Smooth muscle cell (in vitro differentiated cells): ENCODE data around the gene FBXO40. TPM values are rescaled to one million over a fixed set of nuclear protein-coding genes. Genes with fewer than 3 reads are reported as not detected.

Experiments
- DNase-seq: peaks from one replicate; lab custom pipeline; 2025; ENCODE audit not compliant: unreplicated experiment; lab: John Stamatoyannopoulos, UW
- H2AFZ ChIP-seq: fragments of 200-600 bp; sonication (generic); 2 replicates; pipeline ENCODE4 v1.6.0; 2016; ENCODE audit warnings: antibody characterized with exemption, low read depth, mild to moderate bottlenecking
- H3F3A ChIP-seq: fragments of 200-600 bp; sonication (generic); 2 replicates; pipeline ENCODE4 v1.6.0; 2017; ENCODE audit warnings: antibody characterized with exemption, low read depth
- H3K27ac ChIP-seq: fragments of 200-600 bp; sonication (generic); 2 replicates; pipeline ENCODE4 v1.5.1; 2016; ENCODE audit warnings: low read depth, mild to moderate bottlenecking
- H3K27me3 ChIP-seq: fragments of 200-600 bp; sonication (generic); 2 replicates; pipeline ENCODE4 v1.6.1; 2016; ENCODE audit warnings: low read depth, mild to moderate bottlenecking
- H3K36me3 ChIP-seq: fragments of 200-600 bp; sonication (generic); 2 replicates; pipeline ENCODE4 v1.5.1; 2016; ENCODE audit warnings: low read depth
- H3K4me1 ChIP-seq: fragments of 200-600 bp; sonication (generic); 2 replicates; pipeline ENCODE4 v1.5.1; 2016; ENCODE audit warnings: low read depth
- H3K4me2 ChIP-seq: fragments of 200-600 bp; sonication (generic); 2 replicates; pipeline ENCODE4 v1.6.0; 2016; ENCODE audit warnings: mild to moderate bottlenecking
- H3K4me3 ChIP-seq: fragments of 200-600 bp; sonication (generic); 2 replicates; pipeline ENCODE4 v1.5.1; 2016; ENCODE audit warnings: mild to moderate bottlenecking
- H3K79me2 ChIP-seq: fragments of 200-600 bp; sonication (generic); 2 replicates; pipeline ENCODE4 v1.6.0; 2016; ENCODE audit warnings: low read depth, mild to moderate bottlenecking
- H3K9ac ChIP-seq: fragments of 200-600 bp; sonication (generic); 2 replicates; pipeline ENCODE4 v1.6.0; 2016; ENCODE audit warnings: low read depth
- H3K9me3 ChIP-seq: fragments of 200-600 bp; sonication (generic); replicated peaks from 2 replicates; pipeline ENCODE4 v1.5.1; 2016; ENCODE audit warnings: low read depth
- H4K20me1 ChIP-seq: fragments of 200-600 bp; sonication (generic); 2 replicates; pipeline ENCODE4 v1.6.0; 2016; ENCODE audit warnings: low read depth
- CTCF ChIP-seq: fragments of 200-600 bp; sonication (generic); IDR thresholded peaks from 2 replicates; pipeline ENCODE4 v1.5.1; 2017; ENCODE audit warnings: borderline replicate concordance, mild to moderate bottlenecking, antibody characterized with exemption; ENCODE audit not compliant: insufficient read depth, poor library complexity, severe bottlenecking
- WGBS: methylation state at CpG from one replicate; pipeline ENCODE4 v1.1.7; 2016; ENCODE audit warnings: low lambda C conversion rate; 5-methylcytosine and 5-hydroxymethylcytosine counted together
- polyA plus RNA-seq: library from polyadenylated mRNA; unstranded; fragments of >200 nt; fragmentation: Nextera tagmentation; extraction: Ambion mirVana; gene quantifications from 2 replicates; pipeline ENCODE4 v1.2.1, GENCODE V29; 2016
- total RNA-seq: library from RNA; depleted of rRNA; stranded (reverse); fragments of >200 nt; gene quantifications from 2 replicates; pipeline ENCODE4 v1.2.3, GENCODE V29; 2014

Gene FBXO40
- total and polyA plus RNA-seq, 2 experiments from 2014 or later, result not detected

- TF ChIP-seq CTCF, result no peak
- Histone ChIP-seq H3F3A (peaks cover 20% of the 10 kb centered on the region), H3K4me1 (no peaks in the 10 kb centered on the region), H3K9me3 (no peaks in the 10 kb centered on the region), H3K4me3 (no peak within 1 kb of the TSS), H3K27me3 (no peaks in the 10 kb centered on the region), H4K20me1 (no peaks in the 10 kb centered on the region), H3K79me2 (no peaks in the 10 kb centered on the region), H2AFZ (no peak within 1 kb of the TSS), H3K4me2 (no peak within 1 kb of the TSS), H3K27ac (peak within 1 kb of the TSS; percentile 25), H3K9ac (no peak within 1 kb of the TSS), H3K36me3 (peaks cover 5% of the 10 kb centered on the region)
- WGBS, result 84% methylated on average over 9 of the region's 9 CpGs
- DNase-seq, result no peak
Measured at GRCh38 chr3:121660356-121661171, 67.4 kb downstream of the FBXO40 start, which contains the start of gene HCLS1. HCLS1 (minus strand) TSS chr3:121660903; CDS start chr3:121658347, 2,556 bp downstream.

- H3K36me3 ChIP-seq, result peaks cover 12% of the 10 kb centered on the region
- no peak overlapping the region for H3K9ac ChIP-seq
- no peaks in the 10 kb centered on the region for H3K27me3 ChIP-seq
- H3K4me2 ChIP-seq, result no peak overlapping the region
- no peak for DNase-seq
- peaks cover 20% of the 10 kb centered on the region for H3F3A ChIP-seq
- H3K79me2 ChIP-seq, result no peaks in the 10 kb centered on the region
- no peaks in the 10 kb centered on the region for H3K4me1 ChIP-seq
- no peak for TF ChIP-seq CTCF
- H3K4me3 ChIP-seq, result no peak overlapping the region
- WGBS, result 87% methylated on average over 6 of the region's 6 CpGs
- no peaks in the 10 kb centered on the region for H4K20me1 ChIP-seq
- no peak overlapping the region for H2AFZ ChIP-seq
- peak overlapping the region; percentile 25 for H3K27ac ChIP-seq
- no peaks in the 10 kb centered on the region for H3K9me3 ChIP-seq
Measured at GRCh38 chr3:121661376-121661775, 68.2 kb downstream of the FBXO40 start.

GRCh38 chr3:121662742-121663141 lies 69.6 kb downstream of the FBXO40 start:
- H4K20me1 ChIP-seq, result no peaks in the 10 kb centered on the region
- no peak overlapping the region for H3K4me2 ChIP-seq
- no peaks in the 10 kb centered on the region for H3K9me3 ChIP-seq
- H3K27ac ChIP-seq, result no peak overlapping the region
- no peak overlapping the region for H3K9ac ChIP-seq
- H3K79me2 ChIP-seq, result no peaks in the 10 kb centered on the region
- no peak for TF ChIP-seq CTCF
- H3K27me3 ChIP-seq, result no peaks in the 10 kb centered on the region
- H3K36me3 ChIP-seq, result peaks cover 16% of the 10 kb centered on the region
- no peak overlapping the region for H3K4me3 ChIP-seq
- no peaks in the 10 kb centered on the region for H3K4me1 ChIP-seq
- DNase-seq, result no peak
- H3F3A ChIP-seq, result peaks cover 20% of the 10 kb centered on the region
- no peak overlapping the region for H2AFZ ChIP-seq
